Measurements from ENCODE around the gene PTPN13. TPM values are rescaled to one million over a fixed set of nuclear protein-coding genes. Genes with fewer than 3 reads are reported as not detected.
A peak's percentile ranks its signal among the peaks of the same experiment; 100 is the strongest.

PTPN13 gene
- polyA plus RNA-seq, 1 donor from 2014 or later = not detected

GRCh38 chr4:86606809-86607208 is 12.7 kb downstream of the PTPN13 start:
- H3K27ac Mint-ChIP-seq = no peak overlapping the region
- H3K27me3 Mint-ChIP-seq = peaks cover 4% of the 10 kb centered on the region
- H3K9me3 Mint-ChIP-seq = no peaks in the 10 kb centered on the region
- no peaks in the 10 kb centered on the region for H3K4me1 Mint-ChIP-seq
- no peaks in the 10 kb centered on the region for H3K36me3 Mint-ChIP-seq
- H3K4me3 Mint-ChIP-seq = no peak overlapping the region

- Mint-ChIP-seq H3K9me3 (peaks cover 0 to 2% (median 0%) of the 10 kb centered on the region in 3 donors), H3K4me3 (no peak overlapping the region), H3K27me3 (peaks cover 4% of the 10 kb centered on the region), H3K4me1 (no peaks in the 10 kb centered on the region), H3K36me3 (no peaks in the 10 kb centered on the region), H3K27ac (no peak overlapping the region)
These were observed 14.8 kb downstream of the PTPN13 start for GRCh38 chr4:86608757-86609375.

GRCh38 chr4:86611757-86612156 is 17.6 kb downstream of the PTPN13 start:
- Mint-ChIP-seq H3K27me3 (peaks cover 2% of the 10 kb centered on the region), H3K27ac (no peak overlapping the region), H3K36me3 (no peaks in the 10 kb centered on the region), H3K4me3 (no peak overlapping the region), H3K9me3 (peaks cover 0 to 2% (median 0%) of the 10 kb centered on the region in 3 donors), H3K4me1 (no peaks in the 10 kb centered on the region)

DNA sequence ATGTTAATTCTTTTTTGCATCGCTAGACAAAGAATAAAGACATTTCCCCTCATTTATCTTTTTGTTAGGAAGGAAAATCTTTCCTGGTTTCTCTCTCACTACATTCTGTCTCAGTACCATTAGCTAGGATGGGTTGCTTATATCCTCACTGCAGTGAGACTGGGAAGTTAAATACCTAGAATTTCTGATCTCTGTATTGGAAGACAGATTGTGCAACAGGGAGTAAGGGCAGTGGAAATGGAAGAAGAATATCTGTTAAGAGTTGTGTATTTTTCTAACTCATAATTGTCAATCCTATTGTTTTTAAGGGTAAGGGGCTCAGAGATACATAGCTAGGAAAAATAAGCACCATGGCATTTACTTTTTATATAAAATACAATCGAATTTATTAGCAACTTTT is 19.6 kb downstream of the PTPN13 start:
- H3K4me3 Mint-ChIP-seq = no peak overlapping the region
- H3K36me3 Mint-ChIP-seq = no peaks in the 10 kb centered on the region
- H3K4me1 Mint-ChIP-seq = no peaks in the 10 kb centered on the region
- peaks cover 0 to 5% (median 2%) of the 10 kb centered on the region in 3 donors for H3K9me3 Mint-ChIP-seq
- H3K27me3 Mint-ChIP-seq = no peaks in the 10 kb centered on the region
- H3K27ac Mint-ChIP-seq = no peak overlapping the region

- Mint-ChIP-seq H3K4me3 (no peak overlapping the region), H3K27ac (no peak overlapping the region), H3K36me3 (no peaks in the 10 kb centered on the region), H3K9me3 (peaks cover 0 to 5% (median 2%) of the 10 kb centered on the region in 3 donors), H3K27me3 (no peaks in the 10 kb centered on the region), H3K4me1 (no peaks in the 10 kb centered on the region)
These were observed 20.8 kb downstream of the PTPN13 start for GRCh38 chr4:86614865-86615264.

DNA sequence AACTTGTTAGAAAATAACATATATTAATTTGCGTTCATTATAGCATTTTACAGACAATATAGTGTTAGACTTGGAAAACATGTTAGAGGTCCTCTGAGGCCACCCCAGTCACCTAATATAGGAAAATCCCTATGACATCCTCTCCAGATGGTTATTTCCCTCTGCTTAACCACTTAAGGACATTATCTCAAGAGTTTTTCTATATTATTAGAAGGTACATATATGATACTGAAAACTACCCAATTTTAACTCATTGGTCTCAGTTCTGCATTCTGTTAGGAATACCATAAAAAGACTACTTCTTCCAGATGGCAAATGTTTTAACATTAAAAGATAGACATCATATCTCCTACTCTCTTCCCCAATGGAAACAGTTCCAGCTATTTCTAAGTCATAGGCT is 21.4 kb downstream of the PTPN13 start:
- Mint-ChIP-seq H3K4me3 (no peak overlapping the region), H3K36me3 (no peaks in the 10 kb centered on the region), H3K4me1 (no peaks in the 10 kb centered on the region), H3K9me3 (peaks cover 0 to 5% (median 2%) of the 10 kb centered on the region in 3 donors), H3K27me3 (no peaks in the 10 kb centered on the region), H3K27ac (no peak overlapping the region)

DNA sequence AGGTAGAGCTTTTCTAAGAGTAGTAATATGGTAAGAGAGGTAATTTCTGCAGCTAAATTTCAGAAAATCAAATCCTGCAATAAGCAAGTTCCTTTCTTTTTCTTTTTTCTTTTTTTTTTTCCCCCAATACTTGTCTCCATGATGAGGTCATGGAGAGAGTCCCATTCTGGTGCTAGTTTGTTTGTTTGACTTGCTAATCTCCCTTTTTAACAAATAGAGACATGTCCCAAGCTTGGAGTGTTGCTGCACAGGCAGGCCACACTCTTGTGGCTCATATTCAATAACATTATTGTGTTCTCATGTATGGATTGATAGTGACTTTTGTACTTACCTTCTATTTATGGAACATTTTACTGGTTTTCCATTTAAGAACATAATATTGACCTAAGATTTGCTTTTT is 25.5 kb downstream of the PTPN13 start:
- H3K27ac Mint-ChIP-seq = no peak overlapping the region
- no peaks in the 10 kb centered on the region for H3K36me3 Mint-ChIP-seq
- no peak overlapping the region for H3K4me3 Mint-ChIP-seq
- no peaks in the 10 kb centered on the region for H3K4me1 Mint-ChIP-seq
- peaks cover 0 to 5% (median 0%) of the 10 kb centered on the region in 3 donors for H3K9me3 Mint-ChIP-seq
- peaks cover 2% of the 10 kb centered on the region for H3K27me3 Mint-ChIP-seq

DNA sequence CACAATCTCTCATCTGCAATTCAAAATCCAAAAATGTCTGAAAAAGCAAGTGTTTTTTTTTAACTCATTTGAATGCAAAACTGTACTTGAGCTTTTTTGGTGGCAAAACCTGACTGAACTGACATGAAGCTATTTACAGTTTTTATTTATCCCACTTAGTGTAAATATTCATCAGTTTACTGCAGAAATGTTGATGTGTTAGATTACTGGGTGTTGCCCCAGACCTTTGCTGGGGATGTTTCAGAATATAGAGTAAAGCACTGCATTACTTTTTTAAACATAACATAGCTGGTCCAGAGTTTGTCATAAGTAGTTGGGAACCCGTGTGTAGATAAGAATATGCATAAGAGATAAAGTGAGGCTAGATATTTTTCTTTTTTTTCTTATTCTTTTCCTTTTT is 27.3 kb downstream of the PTPN13 start:
- peaks cover 1% of the 10 kb centered on the region for H3K36me3 Mint-ChIP-seq
- H3K27me3 Mint-ChIP-seq = peaks cover 2% of the 10 kb centered on the region
- no peak overlapping the region for H3K4me3 Mint-ChIP-seq
- no peaks in the 10 kb centered on the region for H3K4me1 Mint-ChIP-seq
- H3K27ac Mint-ChIP-seq = no peak overlapping the region
- H3K9me3 Mint-ChIP-seq = peaks cover 0 to 5% (median 0%) of the 10 kb centered on the region in 3 donors

GRCh38 chr4:86626066-86626465 is 32.0 kb downstream of the PTPN13 start:
- no peak overlapping the region for H3K4me3 Mint-ChIP-seq
- H3K27me3 Mint-ChIP-seq = peaks cover 2% of the 10 kb centered on the region
- H3K36me3 Mint-ChIP-seq = peaks cover 1% of the 10 kb centered on the region
- no peaks in the 10 kb centered on the region for H3K4me1 Mint-ChIP-seq
- no peaks in the 10 kb centered on the region for H3K9me3 Mint-ChIP-seq
- no peak overlapping the region for H3K27ac Mint-ChIP-seq

DNA sequence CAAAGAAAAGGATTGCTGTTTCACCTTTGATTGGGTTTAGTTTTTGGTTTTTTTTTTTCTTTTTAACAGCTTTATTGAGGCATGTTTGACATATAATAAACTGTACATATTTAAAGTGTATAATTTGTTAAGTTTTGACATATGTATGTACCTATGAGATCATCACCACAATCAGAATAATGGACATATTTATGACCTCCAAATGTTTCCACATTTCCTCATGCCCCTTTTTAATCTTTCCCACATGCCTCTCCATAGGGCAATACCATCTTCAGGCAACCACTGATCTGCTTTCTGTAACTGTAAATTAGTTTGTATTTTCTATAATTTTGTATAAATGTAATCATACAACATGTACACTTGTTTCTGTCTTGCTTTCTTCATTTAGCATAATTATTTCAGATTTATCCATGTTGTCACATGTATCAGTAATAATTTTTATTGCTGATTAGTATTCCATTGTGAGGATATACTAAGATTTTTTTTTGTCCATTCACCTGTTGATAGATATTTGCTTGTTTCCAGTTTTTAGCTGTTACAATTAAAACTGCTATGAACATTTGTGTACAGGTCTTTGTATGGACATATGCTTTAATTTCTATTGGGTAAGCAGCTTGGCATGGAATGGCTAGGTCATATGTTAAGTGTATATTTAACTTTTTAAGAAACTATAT is 33.5 kb downstream of the PTPN13 start:
- no peaks in the 10 kb centered on the region for H3K4me1 Mint-ChIP-seq
- H3K27me3 Mint-ChIP-seq = peaks cover 1% of the 10 kb centered on the region

DNA sequence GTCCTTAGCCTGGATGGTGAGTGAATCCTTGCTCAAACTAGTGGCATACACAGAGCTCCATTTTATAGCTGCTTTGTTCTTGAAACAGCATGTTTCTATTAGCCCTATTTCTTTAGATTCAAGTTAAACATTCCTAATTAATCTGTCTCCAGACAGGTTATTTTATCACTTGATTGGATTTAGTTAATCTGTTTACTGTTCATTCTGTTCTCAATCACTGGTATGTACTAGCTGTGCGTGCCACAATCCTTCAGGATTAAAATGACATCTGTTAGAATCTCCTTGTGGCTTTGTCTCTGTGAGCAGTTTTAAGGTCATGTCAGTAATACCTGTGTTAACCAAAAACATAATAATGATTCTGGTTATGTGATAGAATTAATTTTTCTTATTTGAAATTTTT is 36.5 kb downstream of the PTPN13 start:
- no peak overlapping the region for H3K27ac Mint-ChIP-seq
- H3K36me3 Mint-ChIP-seq = peaks cover 3% of the 10 kb centered on the region
- H3K9me3 Mint-ChIP-seq = peaks cover 0 to 2% (median 0%) of the 10 kb centered on the region in 3 donors
- H3K4me1 Mint-ChIP-seq = no peaks in the 10 kb centered on the region
- H3K4me3 Mint-ChIP-seq = no peak overlapping the region
- peaks cover 9% of the 10 kb centered on the region for H3K27me3 Mint-ChIP-seq

More for the DNA sequence above, 33.5 kb downstream of the PTPN13 start:
- no peak overlapping the region for H3K4me3 Mint-ChIP-seq
- no peak overlapping the region for H3K27ac Mint-ChIP-seq
- peaks cover 1% of the 10 kb centered on the region for H3K36me3 Mint-ChIP-seq
- no peaks in the 10 kb centered on the region for H3K9me3 Mint-ChIP-seq

- H3K36me3 Mint-ChIP-seq = peaks cover 1% of the 10 kb centered on the region
- H3K27me3 Mint-ChIP-seq = peaks cover 9% of the 10 kb centered on the region
- H3K4me1 Mint-ChIP-seq = no peaks in the 10 kb centered on the region
- H3K27ac Mint-ChIP-seq = peak overlapping the region in 1 of 3 donors; percentile 33
- no peak overlapping the region for H3K4me3 Mint-ChIP-seq
- peaks cover 0 to 2% (median 2%) of the 10 kb centered on the region in 3 donors for H3K9me3 Mint-ChIP-seq
These were observed 37.1 kb downstream of the PTPN13 start for GRCh38 chr4:86631166-86631565.

DNA sequence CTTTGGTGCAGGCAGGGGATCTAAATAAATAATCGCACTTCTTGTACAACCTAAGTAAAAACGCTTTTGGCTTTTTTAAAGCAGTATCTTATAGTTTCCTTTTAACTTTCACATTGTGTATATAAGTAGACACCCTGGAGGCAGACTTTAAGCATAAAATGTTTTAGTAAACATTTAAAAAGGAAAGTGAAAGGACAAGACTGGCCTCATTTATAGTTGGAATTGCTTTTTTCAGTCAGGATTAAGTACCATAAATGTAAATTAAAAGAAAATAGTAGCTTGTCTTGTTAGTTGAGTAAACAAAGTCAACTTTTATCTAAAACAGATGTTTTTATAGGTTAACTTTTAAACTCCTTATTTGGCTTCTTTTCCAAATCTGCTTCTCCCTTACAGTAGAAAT is 39.7 kb downstream of the PTPN13 start:
- Mint-ChIP-seq H3K4me1 (no peaks in the 10 kb centered on the region), H3K27ac (no peak overlapping the region)

GRCh38 chr4:86640469-86640868 is 46.4 kb downstream of the PTPN13 start:
- H3K9me3 Mint-ChIP-seq = peaks cover 0 to 4% (median 2%) of the 10 kb centered on the region in 3 donors
- no peaks in the 10 kb centered on the region for H3K36me3 Mint-ChIP-seq
- no peak overlapping the region for H3K27ac Mint-ChIP-seq
- no peaks in the 10 kb centered on the region for H3K4me1 Mint-ChIP-seq
- H3K4me3 Mint-ChIP-seq = no peak overlapping the region
- H3K27me3 Mint-ChIP-seq = peaks cover under 1% of the 10 kb centered on the region

More for the DNA sequence above, 39.7 kb downstream of the PTPN13 start:
- Mint-ChIP-seq H3K4me3 (no peak overlapping the region), H3K9me3 (peaks cover 0 to 4% (median 2%) of the 10 kb centered on the region in 3 donors), H3K27me3 (peaks cover 9% of the 10 kb centered on the region), H3K36me3 (peaks cover 1% of the 10 kb centered on the region)

DNA sequence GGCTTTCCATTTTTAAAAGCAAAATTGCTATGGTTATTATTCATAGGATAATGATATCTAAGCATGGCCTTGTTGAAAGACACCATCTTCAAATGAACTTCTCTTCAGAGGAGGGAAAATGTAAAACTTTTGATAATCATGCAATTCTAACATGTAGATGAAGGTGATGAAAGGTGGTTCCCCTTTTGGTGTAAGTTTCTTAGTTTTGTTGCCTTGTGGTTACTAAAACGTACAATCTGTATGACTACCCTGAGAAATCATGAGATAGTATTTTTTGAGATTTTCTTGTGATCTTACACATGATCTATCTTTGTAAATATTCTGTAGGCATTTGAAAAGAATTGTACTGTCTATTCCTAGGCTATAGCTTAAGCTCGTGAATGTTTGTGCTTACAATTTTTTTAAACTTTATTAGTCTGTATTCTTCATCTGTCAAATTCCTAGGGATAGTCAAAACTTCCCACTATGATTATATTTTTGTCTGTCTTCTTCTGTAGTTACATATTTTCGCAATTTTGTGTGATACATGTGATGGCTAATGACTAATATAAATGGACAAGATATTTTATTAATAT is 47.5 kb downstream of the PTPN13 start:
- Mint-ChIP-seq H3K4me1 (no peaks in the 10 kb centered on the region), H3K27me3 (no peaks in the 10 kb centered on the region), H3K27ac (no peak overlapping the region), H3K36me3 (no peaks in the 10 kb centered on the region), H3K4me3 (no peak overlapping the region), H3K9me3 (peaks cover 0 to 2% (median 2%) of the 10 kb centered on the region in 3 donors)
